Measurements from ENCODE around the gene HUS1. TPM values are rescaled to one million over a fixed set of nuclear protein-coding genes. Genes with fewer than 3 reads are reported as not detected.

The HUS1 gene
- polyA plus RNA-seq, 3 donors: 37.7 to 45.9 (median 38.8) TPM

DNA sequence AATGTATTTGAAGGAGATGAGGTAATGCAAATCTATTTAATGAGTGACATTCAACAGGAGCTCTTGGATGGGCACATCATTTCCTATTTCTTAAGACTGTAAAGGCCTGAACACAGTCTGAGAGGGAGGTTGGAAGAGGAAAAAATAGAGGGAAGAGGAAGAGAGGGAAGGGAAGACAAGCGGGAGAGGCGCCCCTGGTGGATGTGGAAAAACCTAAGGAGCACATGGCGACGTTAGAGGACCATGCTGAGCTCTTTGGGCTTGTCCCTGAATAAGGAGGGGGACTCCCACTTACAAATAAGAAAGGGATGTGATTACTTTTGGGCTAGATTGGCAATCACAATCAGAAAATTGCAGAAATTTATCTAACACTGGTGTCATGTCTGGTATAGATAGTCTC is 29.8 kb upstream of the HUS1 start:
- intact Hi-C loops (cut with micrococcal nuclease): no loop called here
- no peak for DNase-seq
- H4K20me1 ChIP-seq (ENCODE audit: insufficient read depth, low read length): no peaks in the 10 kb centered on the region
- no peak overlapping the region for H3K4me2 ChIP-seq (replicated peaks; ENCODE audit: extremely low read depth, low read length, poor library complexity, severe bottlenecking)
- 50% methylated on average over 2 of the region's 4 CpGs for WGBS (ENCODE audit: insufficient coverage)
- H3K9me3 ChIP-seq (replicated peaks in 1 of 2; ENCODE audit: control insufficient read depth in 1 of 2, insufficient read depth in 1 of 2, low read length in 2 of 2): no peaks in the 10 kb centered on the region
- no peak overlapping the region for H3K27ac ChIP-seq (ENCODE audit: low read depth in 1 of 2, low read length in 2 of 2)
- H3K4me3 Mint-ChIP-seq: no peak overlapping the region
- peaks cover 19% of the 10 kb centered on the region for H3K4me1 Mint-ChIP-seq
- H3K9me3 Mint-ChIP-seq: no peaks in the 10 kb centered on the region
- no peak overlapping the region for H3K27ac Mint-ChIP-seq
- no peak overlapping the region for H3K9ac ChIP-seq (ENCODE audit: insufficient read depth, low read length, poor library complexity, severe bottlenecking)
- peaks cover 12 to 15% of the 10 kb centered on the region in 2 donors for H3K4me1 ChIP-seq (ENCODE audit: control insufficient read depth in 1 of 2, insufficient read depth in 2 of 2, low read length in 2 of 2)
- H3K27me3 ChIP-seq (ENCODE audit: control insufficient read depth in 2 of 2, insufficient read depth in 2 of 2, low read length in 2 of 2): no peaks in the 10 kb centered on the region
- peaks cover 0 to 2% of the 10 kb centered on the region in 2 donors for H3K36me3 Mint-ChIP-seq
- TF ChIP-seq, protein P1, sequence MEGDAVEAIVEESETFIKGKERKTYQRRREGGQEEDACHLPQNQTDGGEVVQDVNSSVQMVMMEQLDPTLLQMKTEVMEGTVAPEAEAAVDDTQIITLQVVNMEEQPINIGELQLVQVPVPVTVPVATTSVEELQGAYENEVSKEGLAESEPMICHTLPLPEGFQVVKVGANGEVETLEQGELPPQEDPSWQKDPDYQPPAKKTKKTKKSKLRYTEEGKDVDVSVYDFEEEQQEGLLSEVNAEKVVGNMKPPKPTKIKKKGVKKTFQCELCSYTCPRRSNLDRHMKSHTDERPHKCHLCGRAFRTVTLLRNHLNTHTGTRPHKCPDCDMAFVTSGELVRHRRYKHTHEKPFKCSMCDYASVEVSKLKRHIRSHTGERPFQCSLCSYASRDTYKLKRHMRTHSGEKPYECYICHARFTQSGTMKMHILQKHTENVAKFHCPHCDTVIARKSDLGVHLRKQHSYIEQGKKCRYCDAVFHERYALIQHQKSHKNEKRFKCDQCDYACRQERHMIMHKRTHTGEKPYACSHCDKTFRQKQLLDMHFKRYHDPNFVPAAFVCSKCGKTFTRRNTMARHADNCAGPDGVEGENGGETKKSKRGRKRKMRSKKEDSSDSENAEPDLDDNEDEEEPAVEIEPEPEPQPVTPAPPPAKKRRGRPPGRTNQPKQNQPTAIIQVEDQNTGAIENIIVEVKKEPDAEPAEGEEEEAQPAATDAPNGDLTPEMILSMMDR (IDR thresholded peaks at IDR 0.05): no peak
- H3K4me3 ChIP-seq (replicated peaks in 1 of 3; ENCODE audit: low read depth in 2 of 3, low read length in 3 of 3): no peak overlapping the region
- H2AFZ ChIP-seq (ENCODE audit: insufficient read depth, low read depth, low read length, poor library complexity, severe bottlenecking): no peak overlapping the region
- H3K27me3 Mint-ChIP-seq (ENCODE audit: low read depth in 3 of 3): no peaks in the 10 kb centered on the region
- no peaks in the 10 kb centered on the region for H3K36me3 ChIP-seq (replicated peaks in 1 of 2; ENCODE audit: control insufficient read depth in 1 of 2, insufficient read depth in 2 of 2, low read length in 2 of 2)
- no peaks in the 10 kb centered on the region for H3K79me2 ChIP-seq (ENCODE audit: insufficient read depth, low read length)

DNA sequence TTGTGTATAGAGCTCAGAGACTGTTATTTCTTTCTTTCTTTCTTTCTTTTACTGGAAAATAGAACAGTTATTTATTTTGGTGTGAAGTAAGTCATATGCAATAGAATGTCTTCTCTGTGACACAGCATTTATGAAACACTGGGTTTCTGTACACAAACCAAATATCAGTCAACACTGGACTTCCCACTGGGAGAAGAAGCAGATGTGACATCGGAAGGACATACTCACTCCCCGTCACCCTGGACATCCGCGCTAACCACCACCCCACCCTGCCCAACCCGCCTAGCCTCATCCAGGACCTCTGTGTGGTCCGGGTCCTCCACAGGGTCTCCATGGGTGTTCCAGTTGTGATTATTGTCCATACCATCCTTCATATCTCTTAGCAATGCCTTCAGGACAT is 27.5 kb upstream of the HUS1 start:
- H2AFZ ChIP-seq (ENCODE audit: insufficient read depth, low read depth, low read length, poor library complexity, severe bottlenecking): peak overlapping the region; percentile 26
- H3K4me2 ChIP-seq (replicated peaks; ENCODE audit: extremely low read depth, low read length, poor library complexity, severe bottlenecking): no peak overlapping the region
- no peak overlapping the region for H3K9ac ChIP-seq (ENCODE audit: insufficient read depth, low read length, poor library complexity, severe bottlenecking)
- intact Hi-C loops (cut with micrococcal nuclease): no loop called here
- Mint-ChIP-seq H3K4me3 (no peak overlapping the region), H3K27ac (no peak overlapping the region), H3K36me3 (no peaks in the 10 kb centered on the region), H3K9me3 (peaks cover 0 to 2% (median 0%) of the 10 kb centered on the region in 7 donors), H3K4me1 (peaks cover 18% of the 10 kb centered on the region), H3K27me3 (ENCODE audit: low read depth in 3 of 3) (peaks cover 0 to 2% (median 0%) of the 10 kb centered on the region in 3 donors)
- no peak overlapping the region for H3K4me3 ChIP-seq (replicated peaks in 1 of 3; ENCODE audit: low read depth in 2 of 3, low read length in 3 of 3)
- H3K27ac ChIP-seq (ENCODE audit: low read depth in 1 of 2, low read length in 2 of 2): no peak overlapping the region
- 95% methylated on average over 5 of the region's 6 CpGs for WGBS (ENCODE audit: insufficient coverage)
- DNase-seq: no peak
- no peaks in the 10 kb centered on the region for H3K36me3 ChIP-seq (replicated peaks in 1 of 2; ENCODE audit: control insufficient read depth in 1 of 2, insufficient read depth in 2 of 2, low read length in 2 of 2)
- no peaks in the 10 kb centered on the region for H4K20me1 ChIP-seq (ENCODE audit: insufficient read depth, low read length)
- no peaks in the 10 kb centered on the region for H3K9me3 ChIP-seq (replicated peaks in 1 of 2; ENCODE audit: control insufficient read depth in 1 of 2, insufficient read depth in 1 of 2, low read length in 2 of 2)
- no peaks in the 10 kb centered on the region for H3K27me3 ChIP-seq (ENCODE audit: control insufficient read depth in 2 of 2, insufficient read depth in 2 of 2, low read length in 2 of 2)
- TF ChIP-seq, protein P1 (IDR thresholded peaks at IDR 0.05): no peak
- H3K79me2 ChIP-seq (ENCODE audit: insufficient read depth, low read length): no peaks in the 10 kb centered on the region
- peaks cover 8 to 12% of the 10 kb centered on the region in 2 donors for H3K4me1 ChIP-seq (ENCODE audit: control insufficient read depth in 1 of 2, insufficient read depth in 2 of 2, low read length in 2 of 2)

All from CD14-positive monocyte (primary cell).